Stomach (tissue), 4 donors: Measurements from ENCODE around the gene IFNLR1.

ENCODE experiments used
- EP300 ChIP-seq: sonication (generic); formaldehyde crosslinking; IDR thresholded peaks from one replicate; pipeline ENCODE4 v1.6.1; 2017; ENCODE audit warnings: antibody characterized with exemption
- POLR2A ChIP-seq, 4 donors: fragments of 450-650 bp; IDR thresholded peaks; one replicate each; pipeline ENCODE4 v1.6.1; 2016; ENCODE audit warnings: antibody characterized with exemption in 4 of 4, control low read depth in 2 of 4, mild to moderate bottlenecking in 1 of 4, moderate library complexity in 1 of 4
- POLR2AphosphoS5 ChIP-seq, 3 donors: sonication (generic); formaldehyde crosslinking; IDR thresholded peaks; one replicate each; pipeline ENCODE4 v1.6.1; 2016; ENCODE audit warnings: antibody characterized with exemption in 3 of 3
- TF ChIP-seq, protein P1 (sequence below), 7 experiments: fragments of 450-650 bp in 4 of 7; fragments of 200-600 bp in 3 of 7; sonication (generic) in 3 of 7; IDR thresholded peaks; one replicate each; pipeline ENCODE4 v1.5.1; 2016 to 2019; ENCODE audit warnings: antibody characterized with exemption in 7 of 7, control low read depth in 2 of 7, mild to moderate bottlenecking in 1 of 7

DNA sequence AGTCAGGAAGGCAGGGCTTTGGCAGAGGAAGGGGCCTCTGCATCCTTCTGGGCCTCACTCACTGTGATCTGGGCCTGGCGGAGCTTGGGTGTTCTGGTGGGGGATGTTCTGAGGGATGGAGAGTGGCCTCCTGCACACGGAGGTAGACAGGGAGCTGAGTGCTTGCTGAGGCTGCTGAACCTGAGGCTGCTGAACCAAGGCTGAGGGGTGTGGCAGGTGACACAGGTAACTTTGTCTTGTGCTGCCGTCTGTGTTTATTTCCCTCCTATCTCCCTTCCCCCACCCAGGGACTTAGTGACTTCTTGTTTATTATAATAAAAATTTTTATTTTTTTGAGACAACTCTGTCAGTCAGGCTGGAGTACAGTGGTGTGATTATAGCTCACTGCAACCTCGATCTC, 37.7 kb upstream of the IFNLR1 start:
- TF ChIP-seq, protein P1, sequence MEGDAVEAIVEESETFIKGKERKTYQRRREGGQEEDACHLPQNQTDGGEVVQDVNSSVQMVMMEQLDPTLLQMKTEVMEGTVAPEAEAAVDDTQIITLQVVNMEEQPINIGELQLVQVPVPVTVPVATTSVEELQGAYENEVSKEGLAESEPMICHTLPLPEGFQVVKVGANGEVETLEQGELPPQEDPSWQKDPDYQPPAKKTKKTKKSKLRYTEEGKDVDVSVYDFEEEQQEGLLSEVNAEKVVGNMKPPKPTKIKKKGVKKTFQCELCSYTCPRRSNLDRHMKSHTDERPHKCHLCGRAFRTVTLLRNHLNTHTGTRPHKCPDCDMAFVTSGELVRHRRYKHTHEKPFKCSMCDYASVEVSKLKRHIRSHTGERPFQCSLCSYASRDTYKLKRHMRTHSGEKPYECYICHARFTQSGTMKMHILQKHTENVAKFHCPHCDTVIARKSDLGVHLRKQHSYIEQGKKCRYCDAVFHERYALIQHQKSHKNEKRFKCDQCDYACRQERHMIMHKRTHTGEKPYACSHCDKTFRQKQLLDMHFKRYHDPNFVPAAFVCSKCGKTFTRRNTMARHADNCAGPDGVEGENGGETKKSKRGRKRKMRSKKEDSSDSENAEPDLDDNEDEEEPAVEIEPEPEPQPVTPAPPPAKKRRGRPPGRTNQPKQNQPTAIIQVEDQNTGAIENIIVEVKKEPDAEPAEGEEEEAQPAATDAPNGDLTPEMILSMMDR (IDR thresholded peaks at IDR 0.05), result no peak
- TF ChIP-seq EP300 (no peak), POLR2A (IDR thresholded peaks at IDR 0.05) (no peak), POLR2AphosphoS5 (IDR thresholded peaks at IDR 0.05) (no peak)
